HG02885 (cell line): ENCODE measurements around the gene RNU6-8.
A peak's percentile ranks its signal among the peaks of the same experiment; 100 is the strongest.

Experiments used
- ATAC-seq: cut with Tn5 transposase; IDR thresholded peaks from one replicate; pipeline ENCODE4 v1.9.1; 2021; ENCODE audit warnings: mild to moderate bottlenecking; ENCODE audit not compliant: unreplicated experiment, poor library complexity

The RNU6-8 gene

GRCh38 chr14:32166029-32166428, 37.0 kb downstream of the RNU6-8 start:
- ATAC-seq, result peak; percentile 44
